ENCODE measurements around the gene PDE4D.

The PDE4D gene

DNA sequence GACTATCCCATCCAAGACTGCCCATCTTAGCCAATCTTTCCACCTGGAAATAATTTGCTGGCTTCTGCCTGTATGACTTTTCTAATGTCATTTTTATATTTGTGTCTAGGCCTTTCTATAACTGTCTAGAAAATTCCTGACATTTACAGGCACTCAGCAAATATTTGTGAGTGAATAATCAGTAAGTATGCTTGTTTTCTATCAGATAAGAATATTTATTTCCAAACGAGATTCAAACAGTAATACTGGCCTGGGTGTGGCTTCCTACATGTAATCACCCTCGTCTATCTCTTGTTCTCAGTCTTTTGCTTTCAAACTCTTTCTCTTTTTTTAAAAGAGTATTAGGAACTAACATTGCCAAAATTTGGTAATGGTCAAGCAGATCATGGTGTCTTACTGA, 844.4 kb downstream of the PDE4D start:
- no peak overlapping the region for H3K4me3 Mint-ChIP-seq
- no peaks in the 10 kb centered on the region for H3K4me1 Mint-ChIP-seq
- H3K27ac Mint-ChIP-seq, result no peak overlapping the region
- no peaks in the 10 kb centered on the region for H3K36me3 Mint-ChIP-seq
- H3K9me3 Mint-ChIP-seq, result no peaks in the 10 kb centered on the region
- H3K27me3 Mint-ChIP-seq, result no peaks in the 10 kb centered on the region

DNA sequence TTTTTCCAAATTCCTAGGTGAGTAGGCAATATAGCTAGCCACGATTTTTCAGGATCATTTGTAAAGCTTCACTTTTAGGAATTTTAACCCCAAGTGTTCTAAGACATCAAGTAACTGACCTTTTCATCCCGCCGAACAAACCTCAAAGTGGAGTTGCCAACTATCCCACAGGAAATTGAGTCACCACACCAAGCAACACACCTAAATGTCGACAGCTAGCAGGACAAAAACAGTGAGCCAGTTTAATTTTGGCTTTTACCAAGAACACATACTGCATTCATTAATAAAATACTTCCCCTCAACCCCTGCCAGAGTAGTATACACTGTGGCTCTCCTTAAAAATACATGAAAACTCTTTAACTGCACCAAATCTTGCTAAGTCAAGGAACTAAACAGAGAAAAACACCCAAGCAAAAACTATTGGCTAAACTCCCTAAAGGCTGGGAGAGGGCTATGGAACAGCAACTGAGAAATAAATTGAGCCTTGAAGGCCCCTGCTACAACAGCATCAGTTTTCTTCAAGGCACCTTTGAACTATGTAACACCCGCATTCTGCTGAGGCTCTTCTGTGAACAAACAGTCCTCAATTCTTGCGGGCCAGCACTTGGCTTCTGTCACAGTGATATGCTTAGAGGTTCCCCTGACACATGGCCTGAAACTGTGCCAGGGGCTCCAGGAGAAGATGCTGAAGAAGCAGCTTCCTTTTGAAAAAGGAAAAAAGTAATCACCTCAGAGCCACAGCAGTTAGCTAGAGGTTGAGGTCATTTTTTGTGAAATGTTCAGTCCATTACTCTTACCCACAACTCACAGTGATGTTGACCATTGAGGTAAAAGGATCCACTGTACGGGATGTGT, 851.1 kb downstream of the PDE4D start:
- no peaks in the 10 kb centered on the region for H3K27me3 Mint-ChIP-seq
- H3K9me3 Mint-ChIP-seq, result no peaks in the 10 kb centered on the region
- H3K4me3 Mint-ChIP-seq, result no peak overlapping the region
- H3K27ac Mint-ChIP-seq, result peak overlapping the region; percentile 71
- H3K4me1 Mint-ChIP-seq, result peaks cover 34% of the 10 kb centered on the region
- no peaks in the 10 kb centered on the region for H3K36me3 Mint-ChIP-seq

DNA sequence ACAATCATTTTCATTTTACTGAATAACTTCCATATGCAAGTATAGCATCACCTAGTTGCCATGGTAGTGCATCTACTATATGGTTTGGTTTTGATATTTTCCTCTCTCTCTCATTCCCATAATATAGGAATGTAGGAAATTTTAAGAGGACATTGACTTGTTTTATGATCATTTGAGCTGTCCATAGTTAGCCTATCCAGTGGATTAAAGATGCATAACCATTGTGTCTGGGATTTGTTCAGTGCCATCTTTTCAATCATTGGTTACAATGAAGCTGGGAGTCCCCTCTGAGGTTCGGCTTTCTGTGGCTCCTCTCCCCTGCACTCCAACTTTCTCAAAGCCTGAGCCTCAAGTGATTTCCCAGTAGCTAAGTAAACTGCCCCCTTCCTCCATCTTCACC, 852.2 kb downstream of the PDE4D start:
- H3K4me3 Mint-ChIP-seq, result peak overlapping the region; percentile 30

DNA sequence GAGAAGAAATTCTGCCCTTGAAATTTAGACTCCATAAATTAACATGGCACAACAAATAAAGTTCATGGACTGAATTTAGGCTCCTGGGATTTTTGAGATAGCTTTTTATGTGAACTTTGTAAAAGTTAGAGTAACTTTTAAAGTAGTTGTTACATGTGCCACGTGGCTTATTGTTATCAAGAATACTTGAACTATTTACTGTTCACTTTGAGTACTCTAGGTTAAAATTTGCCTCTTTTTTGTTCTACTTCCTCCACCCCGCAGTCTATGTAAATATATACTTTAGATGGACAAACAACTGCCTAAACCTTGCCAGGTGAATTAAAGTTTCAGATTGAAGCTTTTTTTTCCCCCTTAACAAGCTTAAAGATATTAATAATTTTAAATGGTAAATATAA, 852.7 kb downstream of the PDE4D start:
- peak overlapping the region; percentile 72 for H3K27ac Mint-ChIP-seq
- peaks cover 51% of the 10 kb centered on the region for H3K4me1 Mint-ChIP-seq
- H3K27me3 Mint-ChIP-seq, result no peaks in the 10 kb centered on the region
- no peaks in the 10 kb centered on the region for H3K9me3 Mint-ChIP-seq
- peaks cover 2% of the 10 kb centered on the region for H3K36me3 Mint-ChIP-seq
- peak overlapping the region; percentile 91 for H3K4me3 Mint-ChIP-seq

More for the DNA sequence above, 852.2 kb downstream of the PDE4D start:
- no peaks in the 10 kb centered on the region for H3K36me3 Mint-ChIP-seq
- peaks cover 45% of the 10 kb centered on the region for H3K4me1 Mint-ChIP-seq
- no peaks in the 10 kb centered on the region for H3K27me3 Mint-ChIP-seq
- H3K9me3 Mint-ChIP-seq, result no peaks in the 10 kb centered on the region
- peak overlapping the region; percentile 72 for H3K27ac Mint-ChIP-seq

DNA sequence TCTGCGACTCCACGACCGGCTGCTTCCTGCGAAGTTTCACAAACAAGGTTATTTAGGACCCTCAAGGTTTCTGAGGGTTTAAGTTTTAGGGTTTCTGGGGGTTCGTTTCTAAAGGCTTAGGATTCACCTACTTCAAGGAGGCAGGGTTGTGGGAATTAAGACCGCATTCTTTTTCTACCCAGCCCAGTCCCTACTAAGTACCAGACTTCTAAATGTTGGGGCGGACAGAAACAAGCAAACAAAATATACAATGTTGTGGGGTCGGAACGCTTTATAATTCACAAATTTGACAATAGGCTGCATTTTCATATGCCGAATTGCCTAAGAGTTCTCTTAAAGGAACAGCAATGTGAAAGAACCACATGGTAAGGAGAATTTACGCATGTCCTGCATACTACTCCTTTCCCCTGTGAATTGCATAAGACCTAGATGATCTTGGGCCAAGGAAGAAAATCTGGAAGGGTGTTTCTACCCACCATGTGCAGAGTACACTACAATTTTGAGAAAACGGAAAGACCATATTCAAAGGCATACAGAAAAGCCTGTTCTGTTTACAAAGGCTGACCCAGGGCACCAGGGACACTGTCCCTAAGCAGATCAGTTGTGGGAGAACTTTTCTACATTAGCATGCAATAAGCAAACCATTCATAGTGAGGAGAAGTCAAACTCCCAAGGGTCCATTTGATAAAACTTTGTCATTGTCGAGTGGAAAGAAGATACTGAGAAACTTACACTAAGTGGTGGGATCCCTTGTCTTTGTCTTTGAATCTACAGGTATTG, 853.3 kb downstream of the PDE4D start:
- H3K27me3 Mint-ChIP-seq, result no peaks in the 10 kb centered on the region
- peaks cover 56% of the 10 kb centered on the region for H3K4me1 Mint-ChIP-seq
- H3K4me3 Mint-ChIP-seq, result peak overlapping the region; percentile 91
- peak overlapping the region; percentile 72 for H3K27ac Mint-ChIP-seq
- H3K9me3 Mint-ChIP-seq, result no peaks in the 10 kb centered on the region
- H3K36me3 Mint-ChIP-seq, result peaks cover 2% of the 10 kb centered on the region

DNA sequence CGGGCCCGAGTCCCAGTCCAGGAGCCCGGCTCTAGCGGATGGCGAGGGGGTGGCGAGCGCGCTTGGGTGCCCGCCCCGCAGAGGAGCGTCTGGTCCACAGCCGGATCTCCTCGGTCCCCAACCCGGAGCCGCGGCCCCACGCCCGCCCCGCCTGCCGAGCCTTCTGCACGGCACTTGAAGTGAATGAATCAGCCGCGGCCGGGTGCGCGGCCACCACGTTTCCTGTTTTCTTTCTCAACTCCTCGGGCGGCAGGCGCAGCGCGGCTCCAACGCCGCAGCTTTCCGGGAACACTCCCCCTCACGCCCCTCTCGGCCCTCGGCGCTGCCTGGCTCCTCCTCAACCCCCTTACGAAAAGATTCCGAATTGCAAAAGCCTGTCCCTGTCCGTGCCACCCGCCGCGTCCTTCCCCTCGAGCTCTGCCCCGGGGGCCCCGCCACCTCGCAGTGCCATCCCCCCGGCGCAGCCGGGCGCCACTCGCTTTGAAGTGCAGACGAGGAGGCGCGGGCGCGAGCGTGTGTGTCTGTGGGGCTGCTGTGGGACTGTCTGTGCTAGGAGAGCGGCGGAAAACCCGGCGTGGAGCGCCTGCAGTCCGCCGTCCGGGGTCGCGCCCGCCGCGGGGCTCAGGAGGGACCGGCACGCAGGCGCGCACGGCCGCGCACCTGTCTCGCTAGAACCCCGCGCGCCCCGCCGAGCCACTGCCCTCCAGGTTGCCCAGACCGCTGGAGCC, 854.1 kb downstream of the PDE4D start:
- Mint-ChIP-seq H3K27ac (peak overlapping the region; percentile 98), H3K9me3 (no peaks in the 10 kb centered on the region), H3K4me3 (peak overlapping the region; percentile 91), H3K4me1 (peaks cover 64% of the 10 kb centered on the region), H3K27me3 (no peaks in the 10 kb centered on the region), H3K36me3 (peaks cover 2% of the 10 kb centered on the region)

DNA sequence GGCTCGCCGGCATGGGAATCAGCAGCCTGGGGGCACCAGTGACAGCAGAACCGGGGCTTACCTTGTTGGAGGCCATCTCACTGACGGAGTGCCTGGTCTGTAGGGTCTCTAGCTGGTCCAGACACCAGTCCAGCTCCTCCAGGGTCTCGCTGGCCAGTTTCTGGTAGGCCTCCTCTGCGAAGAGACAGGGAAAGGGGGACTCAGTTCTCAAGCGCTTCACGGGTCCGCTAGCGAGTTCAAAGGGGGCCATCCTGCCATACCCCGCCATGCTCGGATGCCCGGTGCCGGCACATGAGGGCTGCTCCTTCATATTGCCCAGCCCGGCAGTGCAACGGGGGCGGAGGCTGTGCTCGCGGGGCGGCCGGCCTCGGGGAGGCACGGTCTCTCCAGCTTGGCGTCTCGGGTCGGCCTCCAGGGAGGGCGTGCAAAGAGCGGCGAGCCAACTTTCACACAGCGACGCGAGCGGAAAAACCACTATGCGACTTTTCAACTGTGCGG, 854.7 kb downstream of the PDE4D start:
- Mint-ChIP-seq H3K4me3 (peak overlapping the region; percentile 91), H3K9me3 (no peaks in the 10 kb centered on the region), H3K36me3 (peaks cover 2% of the 10 kb centered on the region), H3K4me1 (peaks cover 68% of the 10 kb centered on the region), H3K27me3 (no peaks in the 10 kb centered on the region), H3K27ac (peak overlapping the region; percentile 98)

DNA sequence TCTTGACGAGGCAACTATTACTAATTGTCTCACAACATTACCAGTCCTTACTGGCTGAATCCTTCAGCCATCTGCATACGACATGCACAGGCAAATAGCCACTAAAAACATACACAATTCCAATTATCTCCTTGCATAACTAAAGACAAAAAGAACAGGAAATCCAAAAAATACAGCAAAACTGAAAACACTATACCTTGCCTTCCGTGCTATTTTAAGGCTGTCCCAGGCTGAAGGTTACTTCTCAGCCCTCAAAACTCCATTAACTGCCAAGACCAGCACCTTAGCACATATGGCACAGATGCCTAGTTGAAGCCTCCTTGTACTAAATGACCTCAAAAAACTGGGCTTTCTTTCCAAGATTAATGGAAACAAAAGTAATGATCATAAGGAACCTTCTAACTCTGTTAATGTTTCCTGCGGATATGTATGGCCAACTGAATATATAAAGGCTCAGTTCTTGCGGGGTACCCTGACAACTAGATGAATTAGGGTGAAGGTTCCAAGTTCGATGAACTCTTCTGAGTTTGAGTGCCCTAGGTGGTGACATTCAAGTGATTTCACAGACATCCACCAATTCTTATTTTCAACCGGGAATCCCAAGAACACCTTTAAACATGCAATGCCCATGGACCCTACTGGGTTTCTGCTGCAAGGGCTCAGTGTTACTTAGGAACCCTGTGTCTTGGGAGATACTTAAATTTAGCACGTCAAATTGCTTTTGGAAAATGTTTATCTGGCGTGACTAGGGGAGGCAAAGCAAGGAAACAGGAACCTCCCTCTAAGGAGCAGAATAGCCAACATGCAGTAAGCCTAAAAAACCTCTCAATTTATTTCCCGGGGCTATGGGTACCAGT, 855.4 kb downstream of the PDE4D start:
- Mint-ChIP-seq H3K9me3 (no peaks in the 10 kb centered on the region), H3K4me1 (peaks cover 72% of the 10 kb centered on the region)

DNA sequence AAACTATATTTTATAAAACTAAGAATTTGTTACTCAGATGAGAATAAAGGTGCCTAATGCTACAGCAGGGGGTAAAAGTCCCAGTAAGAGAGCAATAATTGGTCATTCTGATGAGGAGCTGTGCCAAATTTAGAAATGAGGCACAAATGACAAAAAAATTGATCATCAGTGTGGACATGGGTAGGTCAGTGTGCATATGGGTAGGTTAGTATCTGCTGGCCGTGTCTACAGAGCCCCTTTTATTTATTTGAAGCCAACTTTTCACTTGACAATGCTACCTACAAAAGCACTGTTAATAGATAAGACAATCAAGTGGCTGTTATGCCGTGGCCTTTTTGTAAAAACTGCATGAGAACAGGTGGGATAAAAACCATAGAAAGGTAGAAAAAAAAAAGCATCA, 856.1 kb downstream of the PDE4D start:
- Mint-ChIP-seq H3K4me1 (peaks cover 77% of the 10 kb centered on the region), H3K4me3 (peak overlapping the region; percentile 91), H3K27me3 (no peaks in the 10 kb centered on the region), H3K27ac (peak overlapping the region; percentile 98), H3K9me3 (no peaks in the 10 kb centered on the region), H3K36me3 (peaks cover 4% of the 10 kb centered on the region)

More for the DNA sequence above, 855.4 kb downstream of the PDE4D start:
- Mint-ChIP-seq H3K27me3 (no peaks in the 10 kb centered on the region), H3K4me3 (peak overlapping the region; percentile 91), H3K27ac (peak overlapping the region; percentile 98), H3K36me3 (peaks cover 2% of the 10 kb centered on the region)

DNA sequence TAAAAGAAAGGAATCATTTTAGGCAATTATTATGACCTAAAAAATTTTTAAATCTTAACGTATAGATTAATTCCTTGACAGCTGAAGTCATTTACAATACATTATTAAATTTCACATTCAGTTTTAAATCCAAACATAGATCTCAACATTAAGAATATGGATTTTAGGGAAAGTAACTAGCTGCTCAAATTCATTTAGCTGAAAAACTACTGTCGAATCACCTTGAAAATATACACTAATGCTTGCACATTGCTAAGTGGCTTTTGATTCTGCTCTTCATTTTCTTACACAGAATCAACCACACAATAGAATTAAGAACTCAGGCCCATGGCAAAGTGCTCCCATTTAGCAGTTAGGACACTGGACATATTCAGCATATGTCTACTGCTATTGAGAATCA, 856.5 kb downstream of the PDE4D start:
- Mint-ChIP-seq H3K36me3 (peaks cover 4% of the 10 kb centered on the region), H3K27me3 (no peaks in the 10 kb centered on the region), H3K27ac (peak overlapping the region; percentile 99), H3K4me3 (peak overlapping the region; percentile 91), H3K9me3 (no peaks in the 10 kb centered on the region), H3K4me1 (peaks cover 73% of the 10 kb centered on the region)

DNA sequence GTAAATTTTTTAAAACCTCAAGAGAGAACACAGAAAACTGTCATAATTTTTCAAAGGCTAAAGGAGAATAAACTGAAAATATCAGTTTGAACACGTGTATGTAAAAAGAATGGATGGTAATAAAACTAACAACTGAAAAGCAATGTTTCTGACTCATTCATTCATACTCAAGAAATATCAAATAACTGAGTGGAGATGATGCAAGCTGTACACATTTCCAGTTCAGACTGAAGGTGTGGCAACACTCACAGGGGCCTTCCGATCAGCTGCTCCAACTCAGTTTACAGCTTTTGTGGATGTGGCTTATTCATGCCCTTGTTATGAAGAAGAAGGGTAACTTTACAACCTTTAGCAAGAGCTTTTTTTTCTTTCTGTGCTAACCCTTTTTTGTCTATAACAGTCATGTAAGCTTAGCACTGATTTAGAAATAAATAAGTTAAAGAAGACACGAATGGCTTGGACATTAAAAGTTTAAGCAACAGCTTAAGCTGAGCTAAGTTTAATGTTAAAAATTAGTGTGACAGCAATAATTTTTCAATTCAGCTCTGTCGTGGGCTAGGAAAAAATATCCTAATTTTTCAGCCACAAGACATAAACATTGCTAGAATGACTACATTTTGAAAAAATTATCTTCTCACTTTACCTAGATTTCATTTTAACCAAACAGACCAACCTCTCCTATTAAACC, 857.1 kb downstream of the PDE4D start:
- no peaks in the 10 kb centered on the region for H3K9me3 Mint-ChIP-seq
- no peaks in the 10 kb centered on the region for H3K27me3 Mint-ChIP-seq
- H3K4me3 Mint-ChIP-seq, result peak overlapping the region; percentile 91
- peaks cover 6% of the 10 kb centered on the region for H3K36me3 Mint-ChIP-seq
- H3K27ac Mint-ChIP-seq, result peak overlapping the region; percentile 99
- H3K4me1 Mint-ChIP-seq, result peaks cover 72% of the 10 kb centered on the region

DNA sequence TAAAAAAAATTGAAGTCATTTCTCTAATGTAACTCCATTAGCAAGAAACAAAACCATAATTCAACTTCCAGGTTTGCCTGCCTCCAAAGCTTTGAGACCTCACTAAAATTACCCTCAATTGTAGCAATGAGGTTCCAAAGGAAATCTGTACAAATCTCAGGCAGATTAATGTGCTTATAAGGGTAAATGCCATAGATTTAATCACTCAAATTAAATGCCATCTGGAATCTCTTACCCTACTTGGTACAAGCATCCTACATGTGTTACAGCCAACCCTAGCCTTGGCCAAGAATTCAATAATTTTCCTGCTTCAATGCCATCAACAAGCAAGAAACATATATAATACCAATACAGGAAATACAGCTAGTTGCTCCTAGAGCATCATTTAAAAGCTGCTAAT, 857.8 kb downstream of the PDE4D start:
- H3K9me3 Mint-ChIP-seq, result no peaks in the 10 kb centered on the region
- peaks cover 10% of the 10 kb centered on the region for H3K36me3 Mint-ChIP-seq
- H3K4me1 Mint-ChIP-seq, result peaks cover 69% of the 10 kb centered on the region
- no peaks in the 10 kb centered on the region for H3K27me3 Mint-ChIP-seq
- peak overlapping the region; percentile 91 for H3K4me3 Mint-ChIP-seq
- peak overlapping the region; percentile 99 for H3K27ac Mint-ChIP-seq

DNA sequence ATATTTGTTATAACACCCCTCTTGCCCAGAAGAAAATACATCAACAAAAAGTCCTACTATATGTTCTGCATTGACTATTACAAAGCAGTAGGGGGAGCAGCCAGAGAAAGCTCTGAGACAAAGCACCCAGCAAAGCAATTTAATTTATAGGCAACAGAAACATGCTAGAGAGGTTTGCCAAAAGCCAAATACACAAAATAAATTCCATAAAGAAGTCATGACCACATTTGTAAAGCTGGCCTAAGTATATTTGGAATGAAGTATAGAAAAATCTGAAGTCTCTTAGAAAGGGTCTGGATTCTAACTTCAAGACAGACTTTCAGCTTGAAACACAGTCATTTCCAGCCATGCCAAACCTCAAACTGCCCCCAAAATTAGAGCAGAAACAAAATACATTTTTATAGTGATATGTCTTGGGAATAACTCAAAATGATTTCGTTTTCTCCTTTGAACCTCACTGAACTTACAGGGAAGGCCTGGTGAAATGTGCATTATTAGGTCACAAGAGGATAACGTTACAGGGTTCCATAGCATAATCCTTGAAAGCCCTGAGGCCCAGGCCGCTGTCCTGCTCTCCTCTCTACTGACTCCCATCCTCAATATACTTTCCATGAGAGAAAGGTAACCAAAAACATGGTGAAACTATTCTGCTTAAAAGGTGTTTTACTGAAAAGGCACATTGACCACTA, 858.9 kb downstream of the PDE4D start:
- peaks cover 71% of the 10 kb centered on the region for H3K4me1 Mint-ChIP-seq
- H3K4me3 Mint-ChIP-seq, result peak overlapping the region; percentile 91
- peak overlapping the region; percentile 35 for H3K27ac Mint-ChIP-seq
- H3K27me3 Mint-ChIP-seq, result no peaks in the 10 kb centered on the region
- H3K36me3 Mint-ChIP-seq, result peaks cover 18% of the 10 kb centered on the region
- no peaks in the 10 kb centered on the region for H3K9me3 Mint-ChIP-seq

Data from activated naive CD4-positive, alpha-beta T cell treated with anti-CD3 and anti-CD28 coated beads, Interleukin-2, amount 50 U/mL, for 24 hours (primary cell).